Suppressor macrophage treated with lipopolysaccharide for 4 hours (primary cell): ENCODE data around the gene SCG5.
A peak's percentile ranks its signal among the peaks of the same experiment; 100 is the strongest.

Experiments used
- DNase-seq: peaks from one replicate; pipeline ENCODE4 v3.0.0-alpha.2; 2020

The SCG5 gene

DNA sequence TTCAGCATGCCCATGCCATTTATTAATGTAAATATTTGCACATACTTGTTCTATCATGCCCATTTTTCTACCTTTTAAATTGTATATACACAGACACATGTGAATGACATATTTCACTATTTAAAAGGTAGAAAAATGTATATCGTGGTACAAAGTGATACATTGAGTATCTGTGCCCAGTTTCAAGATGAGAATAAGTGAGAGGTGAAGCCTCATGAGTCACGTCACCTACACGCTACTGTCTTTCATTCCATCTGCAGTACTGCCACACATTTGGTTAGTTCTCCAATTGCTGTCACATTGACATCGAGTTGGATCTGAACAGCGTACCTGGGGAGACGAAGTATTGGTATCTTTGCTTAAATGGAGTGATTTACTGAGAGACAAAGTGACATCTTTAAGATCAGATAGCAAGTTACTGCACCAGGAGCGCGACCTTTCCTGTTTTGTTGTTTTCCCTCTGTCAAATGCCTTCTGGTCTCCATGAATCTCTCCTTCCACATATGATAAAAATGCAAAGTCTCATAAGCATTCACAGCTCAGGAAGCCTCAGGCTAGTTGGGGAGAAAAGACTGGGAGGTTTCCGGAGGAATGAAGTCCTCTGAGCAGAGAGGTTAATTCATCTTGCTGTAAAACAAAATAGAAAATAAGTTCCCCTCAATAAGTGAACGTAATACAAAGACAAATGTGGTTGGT, 88.3 kb downstream of the SCG5 start:
- DNase-seq, result no peak

DNA sequence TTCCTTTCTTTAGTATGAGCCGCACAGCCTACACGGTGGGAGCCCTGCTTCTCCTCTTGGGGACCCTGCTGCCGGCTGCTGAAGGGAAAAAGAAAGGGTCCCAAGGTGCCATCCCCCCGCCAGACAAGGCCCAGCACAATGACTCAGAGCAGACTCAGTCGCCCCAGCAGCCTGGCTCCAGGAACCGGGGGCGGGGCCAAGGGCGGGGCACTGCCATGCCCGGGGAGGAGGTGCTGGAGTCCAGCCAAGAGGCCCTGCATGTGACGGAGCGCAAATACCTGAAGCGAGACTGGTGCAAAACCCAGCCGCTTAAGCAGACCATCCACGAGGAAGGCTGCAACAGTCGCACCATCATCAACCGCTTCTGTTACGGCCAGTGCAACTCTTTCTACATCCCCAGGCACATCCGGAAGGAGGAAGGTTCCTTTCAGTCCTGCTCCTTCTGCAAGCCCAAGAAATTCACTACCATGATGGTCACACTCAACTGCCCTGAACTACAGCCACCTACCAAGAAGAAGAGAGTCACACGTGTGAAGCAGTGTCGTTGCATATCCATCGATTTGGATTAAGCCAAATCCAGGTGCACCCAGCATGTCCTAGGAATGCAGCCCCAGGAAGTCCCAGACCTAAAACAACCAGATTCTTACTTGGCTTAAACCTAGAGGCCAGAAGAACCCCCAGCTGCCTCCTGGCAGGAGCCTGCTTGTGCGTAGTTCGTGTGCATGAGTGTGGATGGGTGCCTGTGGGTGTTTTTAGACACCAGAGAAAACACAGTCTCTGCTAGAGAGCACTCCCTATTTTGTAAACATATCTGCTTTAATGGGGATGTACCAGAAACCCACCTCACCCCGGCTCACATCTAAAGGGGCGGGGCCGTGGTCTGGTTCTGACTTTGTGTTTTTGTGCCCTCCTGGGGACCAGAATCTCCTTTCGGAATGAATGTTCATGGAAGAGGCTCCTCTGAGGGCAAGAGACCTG, 89.5 kb downstream of the SCG5 start:
- DNase-seq, result peak; percentile 17

DNA sequence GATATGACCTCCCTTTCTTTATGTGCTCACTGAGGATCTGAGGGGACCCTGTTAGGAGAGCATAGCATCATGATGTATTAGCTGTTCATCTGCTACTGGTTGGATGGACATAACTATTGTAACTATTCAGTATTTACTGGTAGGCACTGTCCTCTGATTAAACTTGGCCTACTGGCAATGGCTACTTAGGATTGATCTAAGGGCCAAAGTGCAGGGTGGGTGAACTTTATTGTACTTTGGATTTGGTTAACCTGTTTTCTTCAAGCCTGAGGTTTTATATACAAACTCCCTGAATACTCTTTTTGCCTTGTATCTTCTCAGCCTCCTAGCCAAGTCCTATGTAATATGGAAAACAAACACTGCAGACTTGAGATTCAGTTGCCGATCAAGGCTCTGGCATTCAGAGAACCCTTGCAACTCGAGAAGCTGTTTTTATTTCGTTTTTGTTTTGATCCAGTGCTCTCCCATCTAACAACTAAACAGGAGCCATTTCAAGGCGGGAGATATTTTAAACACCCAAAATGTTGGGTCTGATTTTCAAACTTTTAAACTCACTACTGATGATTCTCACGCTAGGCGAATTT, 91.2 kb downstream of the SCG5 start:
- DNase-seq, result no peak

DNA sequence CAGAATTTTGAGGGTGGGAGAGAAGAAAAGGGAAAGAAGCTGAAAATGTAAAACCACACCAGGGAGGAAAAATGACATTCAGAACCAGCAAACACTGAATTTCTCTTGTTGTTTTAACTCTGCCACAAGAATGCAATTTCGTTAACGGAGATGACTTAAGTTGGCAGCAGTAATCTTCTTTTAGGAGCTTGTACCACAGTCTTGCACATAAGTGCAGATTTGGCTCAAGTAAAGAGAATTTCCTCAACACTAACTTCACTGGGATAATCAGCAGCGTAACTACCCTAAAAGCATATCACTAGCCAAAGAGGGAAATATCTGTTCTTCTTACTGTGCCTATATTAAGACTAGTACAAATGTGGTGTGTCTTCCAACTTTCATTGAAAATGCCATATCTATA, 91.8 kb downstream of the SCG5 start:
- DNase-seq, result no peak

DNA sequence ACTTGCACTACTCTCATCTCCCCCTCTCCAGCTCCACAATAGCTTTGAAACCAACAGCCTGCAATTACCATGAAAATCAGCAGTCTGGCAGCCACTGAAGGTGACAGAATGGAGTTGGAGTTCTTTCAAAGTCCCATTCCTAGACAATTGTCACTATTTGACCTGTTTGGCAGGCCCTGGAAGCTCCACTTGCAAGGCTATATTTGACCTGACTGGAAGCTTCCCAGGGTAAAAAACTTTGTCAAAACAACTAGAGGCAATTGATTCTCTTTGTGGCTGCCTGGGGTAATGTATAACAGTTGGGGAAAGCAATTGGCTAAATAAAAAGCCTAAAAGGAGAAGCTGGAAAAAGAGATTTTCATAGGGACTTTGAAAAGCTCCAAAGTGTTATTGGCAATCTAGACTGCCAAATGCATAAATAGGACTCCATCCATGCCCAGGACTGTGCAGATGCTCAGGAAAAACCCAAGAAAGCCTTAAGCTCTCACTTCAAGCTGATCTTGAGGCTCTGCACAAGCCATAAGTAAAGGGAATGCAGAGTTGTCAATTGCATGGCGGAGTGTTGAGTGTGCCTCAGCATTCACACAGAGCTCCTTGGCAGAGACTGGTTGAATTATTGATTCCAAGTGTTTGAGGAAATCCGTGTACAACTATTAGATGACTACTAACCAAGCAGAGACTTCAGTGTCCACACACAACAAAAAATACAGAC, 94.6 kb downstream of the SCG5 start:
- no peak for DNase-seq

DNA sequence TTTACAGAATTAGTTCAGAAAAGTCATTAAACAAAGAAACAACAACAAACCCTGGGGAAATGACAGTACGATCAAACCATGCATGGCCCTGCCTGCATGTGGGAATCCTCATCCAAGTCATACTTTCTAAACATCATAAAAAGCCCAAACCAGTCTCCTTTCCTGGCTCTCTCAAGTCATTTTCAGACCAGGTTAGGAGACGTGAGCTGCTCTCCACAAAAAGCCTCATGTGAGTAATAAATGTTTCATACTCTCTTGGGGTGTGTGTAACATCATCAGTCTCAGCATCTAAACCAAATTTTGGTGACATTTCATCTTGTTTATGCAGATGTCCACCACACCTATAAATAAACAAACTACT, 95.2 kb downstream of the SCG5 start:
- DNase-seq, result no peak

DNA sequence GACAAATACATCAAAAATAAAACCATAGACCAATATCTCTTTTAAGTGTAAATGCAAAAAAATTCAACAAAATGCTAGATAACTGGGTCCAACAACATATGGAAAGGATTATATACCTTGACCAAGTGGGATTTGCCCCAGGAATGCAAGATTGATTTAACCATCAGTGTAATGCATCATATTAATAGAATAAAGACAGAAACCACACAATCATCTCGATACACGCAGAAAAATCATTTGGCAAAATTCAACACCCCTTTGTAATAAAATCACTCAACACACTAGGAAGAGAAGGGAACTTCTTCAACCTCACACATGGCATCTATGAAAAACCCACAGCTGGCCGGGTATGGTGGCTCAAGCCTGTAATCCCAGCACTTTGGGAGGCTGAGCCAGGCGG, 95.8 kb downstream of the SCG5 start:
- no peak for DNase-seq

DNA sequence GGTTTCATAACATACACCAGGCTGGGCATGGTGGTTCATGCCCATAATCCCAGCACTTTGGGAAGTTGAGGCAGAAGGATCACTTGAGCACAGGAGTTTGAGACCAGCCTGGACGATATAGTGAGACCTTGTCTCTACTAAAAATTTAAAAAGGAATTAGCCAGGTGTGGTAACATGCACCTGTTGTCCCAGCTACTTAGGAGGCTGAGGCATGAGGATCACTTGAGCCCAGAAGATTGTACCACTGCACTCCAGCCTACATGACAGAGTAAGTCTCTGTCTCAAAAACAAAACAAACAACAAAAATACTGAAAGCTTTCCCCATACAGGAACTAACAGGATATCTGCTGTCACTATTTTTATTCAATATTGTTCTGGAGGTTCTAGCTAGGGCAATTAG, 97.2 kb downstream of the SCG5 start:
- DNase-seq, result no peak

DNA sequence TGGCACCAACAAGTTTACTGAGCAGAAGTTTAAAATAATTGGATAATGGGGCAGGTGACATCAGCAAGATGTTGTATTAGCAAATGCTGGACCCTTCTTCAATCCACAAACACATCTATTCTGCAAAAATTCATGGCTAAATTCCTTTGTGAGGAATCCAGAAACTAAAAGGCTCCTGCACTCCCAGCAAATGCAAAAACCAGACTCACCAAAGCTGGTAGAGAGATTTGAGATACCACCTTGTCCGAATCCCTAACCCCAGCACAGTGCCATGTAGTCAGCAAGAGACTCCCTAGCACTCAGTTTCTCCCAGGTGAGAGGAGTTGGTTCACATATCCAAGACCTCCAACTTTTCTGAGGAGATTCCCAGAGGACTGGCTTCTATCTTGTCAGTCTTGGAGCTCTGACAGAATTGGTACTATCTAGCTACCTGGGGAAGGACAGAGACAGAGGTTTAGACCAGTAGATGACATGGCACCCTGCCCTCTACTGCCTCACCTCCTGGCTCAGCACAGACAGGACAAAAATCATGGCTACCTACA, 98.1 kb downstream of the SCG5 start:
- no peak for DNase-seq

DNA sequence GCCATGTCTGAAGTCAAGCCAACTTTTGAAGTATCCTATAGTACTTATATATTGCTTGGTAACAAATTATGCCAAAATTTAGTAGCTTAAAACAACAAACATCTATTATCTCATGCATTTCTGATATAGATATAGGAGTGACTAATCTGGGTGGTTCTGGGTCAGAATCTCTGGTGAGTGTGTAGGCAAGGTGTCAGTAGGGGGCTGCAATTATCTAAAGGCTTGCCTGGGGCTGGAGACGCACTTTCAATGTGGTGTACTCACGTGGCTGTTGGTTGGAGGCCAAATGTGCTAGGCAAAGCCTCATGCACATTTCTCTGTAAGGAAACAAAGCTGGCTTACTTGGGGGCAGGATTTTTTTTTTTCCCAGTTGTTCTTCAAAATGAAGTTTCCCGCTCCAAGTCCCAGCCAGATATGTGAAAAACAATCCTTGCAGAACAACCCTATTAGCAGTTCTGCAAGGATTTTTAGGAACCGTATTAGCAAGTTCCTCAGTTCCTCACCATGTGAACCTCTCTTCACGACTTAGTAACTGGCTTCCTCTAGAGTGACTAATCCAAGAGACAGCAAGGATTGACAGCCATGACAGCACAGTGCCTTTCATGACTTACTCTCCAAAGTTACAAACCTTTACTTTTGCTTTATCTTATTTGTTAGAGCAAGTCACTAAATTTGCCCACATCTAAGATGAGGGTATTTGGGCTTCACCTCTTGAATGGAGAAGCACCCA, 102.1 kb downstream of the SCG5 start:
- DNase-seq, result peak; percentile 43

DNA sequence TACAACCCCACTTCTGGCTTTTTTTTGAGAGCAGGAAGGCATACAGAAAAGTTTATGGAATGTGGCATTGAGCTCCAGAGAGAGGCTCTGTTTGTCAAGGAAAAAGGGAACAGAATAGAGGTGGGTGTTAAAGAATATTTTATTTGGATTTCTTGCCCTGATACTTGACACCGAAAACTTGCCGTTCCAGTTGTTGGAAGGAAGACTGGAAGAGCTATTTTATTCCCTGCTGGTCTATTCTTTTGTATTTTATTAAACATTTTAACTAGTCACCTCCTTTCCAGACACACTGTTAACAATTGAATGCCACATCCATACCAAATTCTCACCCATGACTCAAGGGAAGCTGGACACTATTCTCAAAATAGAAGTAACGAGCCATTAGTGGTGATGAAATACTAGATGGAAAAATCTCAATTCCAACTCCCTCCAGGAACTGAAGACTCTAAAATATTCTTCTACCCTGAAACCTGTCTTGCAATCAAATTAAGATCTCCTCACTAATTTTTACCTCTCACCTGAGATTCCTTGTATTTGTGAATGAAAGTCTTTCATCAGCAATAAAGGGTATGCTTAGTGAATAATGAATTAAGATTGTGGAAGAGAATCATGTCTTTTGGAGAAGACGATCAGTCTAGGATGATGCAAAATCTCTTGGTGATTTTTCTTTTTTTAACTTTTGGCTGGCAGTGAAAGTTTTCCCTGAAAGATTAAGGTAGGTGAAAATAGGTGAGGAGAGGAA, 104.8 kb downstream of the SCG5 start:
- no peak for DNase-seq
